ENCODE results near the gene AP1G2.

- TF ChIP-seq POLR2AphosphoS5 (IDR thresholded peaks at IDR 0.05) = no peak
- TF ChIP-seq, protein P1, sequence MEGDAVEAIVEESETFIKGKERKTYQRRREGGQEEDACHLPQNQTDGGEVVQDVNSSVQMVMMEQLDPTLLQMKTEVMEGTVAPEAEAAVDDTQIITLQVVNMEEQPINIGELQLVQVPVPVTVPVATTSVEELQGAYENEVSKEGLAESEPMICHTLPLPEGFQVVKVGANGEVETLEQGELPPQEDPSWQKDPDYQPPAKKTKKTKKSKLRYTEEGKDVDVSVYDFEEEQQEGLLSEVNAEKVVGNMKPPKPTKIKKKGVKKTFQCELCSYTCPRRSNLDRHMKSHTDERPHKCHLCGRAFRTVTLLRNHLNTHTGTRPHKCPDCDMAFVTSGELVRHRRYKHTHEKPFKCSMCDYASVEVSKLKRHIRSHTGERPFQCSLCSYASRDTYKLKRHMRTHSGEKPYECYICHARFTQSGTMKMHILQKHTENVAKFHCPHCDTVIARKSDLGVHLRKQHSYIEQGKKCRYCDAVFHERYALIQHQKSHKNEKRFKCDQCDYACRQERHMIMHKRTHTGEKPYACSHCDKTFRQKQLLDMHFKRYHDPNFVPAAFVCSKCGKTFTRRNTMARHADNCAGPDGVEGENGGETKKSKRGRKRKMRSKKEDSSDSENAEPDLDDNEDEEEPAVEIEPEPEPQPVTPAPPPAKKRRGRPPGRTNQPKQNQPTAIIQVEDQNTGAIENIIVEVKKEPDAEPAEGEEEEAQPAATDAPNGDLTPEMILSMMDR (IDR thresholded peaks at IDR 0.05; ENCODE audit: poor library complexity, severe bottlenecking) = no peak
- no peak for TF ChIP-seq EP300 (conservative IDR thresholded peaks at IDR 0.05; ENCODE audit: poor library complexity, severe bottlenecking)
- TF ChIP-seq EZH2 (IDR thresholded peaks at IDR 0.05; ENCODE audit: borderline replicate concordance, insufficient read depth, low read length, poor library complexity, severe bottlenecking) = no peak
- no peak for TF ChIP-seq RAD21 (conservative IDR thresholded peaks at IDR 0.05)
- no peak for TF ChIP-seq MXI1 (conservative IDR thresholded peaks at IDR 0.05; ENCODE audit: poor library complexity, severe bottlenecking)
- TF ChIP-seq REST (IDR thresholded peaks at IDR 0.05; ENCODE audit: borderline replicate concordance) = no peak
Measured at GRCh38 chr14:23601845-23602180, 34.2 kb upstream of the AP1G2 start.
